ENCODE measurements around the gene ABAT.

The ABAT gene

GRCh38 chr16:8795091-8795490 lies 120.7 kb downstream of the ABAT start:
- ATAC-seq = no peak
- TF ChIP-seq, protein P1, sequence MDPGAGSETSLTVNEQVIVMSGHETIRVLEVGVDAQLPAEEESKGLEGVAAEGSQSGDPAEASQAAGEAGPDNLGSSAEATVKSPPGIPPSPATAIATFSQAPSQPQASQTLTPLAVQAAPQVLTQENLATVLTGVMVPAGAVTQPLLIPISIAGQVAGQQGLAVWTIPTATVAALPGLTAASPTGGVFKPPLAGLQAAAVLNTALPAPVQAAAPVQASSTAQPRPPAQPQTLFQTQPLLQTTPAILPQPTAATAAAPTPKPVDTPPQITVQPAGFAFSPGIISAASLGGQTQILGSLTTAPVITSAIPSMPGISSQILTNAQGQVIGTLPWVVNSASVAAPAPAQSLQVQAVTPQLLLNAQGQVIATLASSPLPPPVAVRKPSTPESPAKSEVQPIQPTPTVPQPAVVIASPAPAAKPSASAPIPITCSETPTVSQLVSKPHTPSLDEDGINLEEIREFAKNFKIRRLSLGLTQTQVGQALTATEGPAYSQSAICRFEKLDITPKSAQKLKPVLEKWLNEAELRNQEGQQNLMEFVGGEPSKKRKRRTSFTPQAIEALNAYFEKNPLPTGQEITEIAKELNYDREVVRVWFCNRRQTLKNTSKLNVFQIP (CRISPR knock-in tag; IDR thresholded peaks at IDR 0.05; ENCODE audit: borderline replicate concordance, low read depth) = no peak
- TF ChIP-seq TCF4 (CRISPR knock-in tag; IDR thresholded peaks at IDR 0.05; ENCODE audit: borderline replicate concordance) (no peak), CSDC2 (CRISPR knock-in tag; IDR thresholded peaks at IDR 0.05) (no peak), BACH2 (CRISPR knock-in tag; IDR thresholded peaks at IDR 0.05; ENCODE audit: borderline replicate concordance) (no peak), ZNF565 (CRISPR knock-in tag; conservative IDR thresholded peaks at IDR 0.05; ENCODE audit: low read depth) (no peak), ZC3H10 (CRISPR knock-in tag; IDR thresholded peaks at IDR 0.05) (no peak), ZFP30 (CRISPR knock-in tag; IDR thresholded peaks at IDR 0.05) (no peak), ISL1 (CRISPR knock-in tag; IDR thresholded peaks at IDR 0.05) (no peak), SNAI2 (CRISPR knock-in tag; IDR thresholded peaks at IDR 0.05) (no peak), TOX (CRISPR knock-in tag; IDR thresholded peaks at IDR 0.05; ENCODE audit: borderline replicate concordance) (no peak), ZNF8 (CRISPR knock-in tag; IDR thresholded peaks at IDR 0.05) (no peak), ZFP3 (CRISPR knock-in tag; IDR thresholded peaks at IDR 0.05) (no peak), RARB (CRISPR knock-in tag; IDR thresholded peaks at IDR 0.05) (no peak)
- TF ChIP-seq, protein P2, sequence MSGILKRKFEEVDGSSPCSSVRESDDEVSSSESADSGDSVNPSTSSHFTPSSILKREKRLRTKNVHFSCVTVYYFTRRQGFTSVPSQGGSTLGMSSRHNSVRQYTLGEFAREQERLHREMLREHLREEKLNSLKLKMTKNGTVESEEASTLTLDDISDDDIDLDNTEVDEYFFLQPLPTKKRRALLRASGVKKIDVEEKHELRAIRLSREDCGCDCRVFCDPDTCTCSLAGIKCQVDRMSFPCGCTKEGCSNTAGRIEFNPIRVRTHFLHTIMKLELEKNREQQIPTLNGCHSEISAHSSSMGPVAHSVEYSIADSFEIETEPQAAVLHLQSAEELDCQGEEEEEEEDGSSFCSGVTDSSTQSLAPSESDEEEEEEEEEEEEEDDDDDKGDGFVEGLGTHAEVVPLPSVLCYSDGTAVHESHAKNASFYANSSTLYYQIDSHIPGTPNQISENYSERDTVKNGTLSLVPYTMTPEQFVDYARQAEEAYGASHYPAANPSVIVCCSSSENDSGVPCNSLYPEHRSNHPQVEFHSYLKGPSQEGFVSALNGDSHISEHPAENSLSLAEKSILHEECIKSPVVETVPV (CRISPR knock-in tag; IDR thresholded peaks at IDR 0.05) = no peak
- TF ChIP-seq, protein P3, sequence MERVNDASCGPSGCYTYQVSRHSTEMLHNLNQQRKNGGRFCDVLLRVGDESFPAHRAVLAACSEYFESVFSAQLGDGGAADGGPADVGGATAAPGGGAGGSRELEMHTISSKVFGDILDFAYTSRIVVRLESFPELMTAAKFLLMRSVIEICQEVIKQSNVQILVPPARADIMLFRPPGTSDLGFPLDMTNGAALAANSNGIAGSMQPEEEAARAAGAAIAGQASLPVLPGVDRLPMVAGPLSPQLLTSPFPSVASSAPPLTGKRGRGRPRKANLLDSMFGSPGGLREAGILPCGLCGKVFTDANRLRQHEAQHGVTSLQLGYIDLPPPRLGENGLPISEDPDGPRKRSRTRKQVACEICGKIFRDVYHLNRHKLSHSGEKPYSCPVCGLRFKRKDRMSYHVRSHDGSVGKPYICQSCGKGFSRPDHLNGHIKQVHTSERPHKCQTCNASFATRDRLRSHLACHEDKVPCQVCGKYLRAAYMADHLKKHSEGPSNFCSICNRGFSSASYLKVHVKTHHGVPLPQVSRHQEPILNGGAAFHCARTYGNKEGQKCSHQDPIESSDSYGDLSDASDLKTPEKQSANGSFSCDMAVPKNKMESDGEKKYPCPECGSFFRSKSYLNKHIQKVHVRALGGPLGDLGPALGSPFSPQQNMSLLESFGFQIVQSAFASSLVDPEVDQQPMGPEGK (CRISPR knock-in tag; IDR thresholded peaks at IDR 0.05; ENCODE audit: borderline replicate concordance) = no peak
- TF ChIP-seq, protein P4, sequence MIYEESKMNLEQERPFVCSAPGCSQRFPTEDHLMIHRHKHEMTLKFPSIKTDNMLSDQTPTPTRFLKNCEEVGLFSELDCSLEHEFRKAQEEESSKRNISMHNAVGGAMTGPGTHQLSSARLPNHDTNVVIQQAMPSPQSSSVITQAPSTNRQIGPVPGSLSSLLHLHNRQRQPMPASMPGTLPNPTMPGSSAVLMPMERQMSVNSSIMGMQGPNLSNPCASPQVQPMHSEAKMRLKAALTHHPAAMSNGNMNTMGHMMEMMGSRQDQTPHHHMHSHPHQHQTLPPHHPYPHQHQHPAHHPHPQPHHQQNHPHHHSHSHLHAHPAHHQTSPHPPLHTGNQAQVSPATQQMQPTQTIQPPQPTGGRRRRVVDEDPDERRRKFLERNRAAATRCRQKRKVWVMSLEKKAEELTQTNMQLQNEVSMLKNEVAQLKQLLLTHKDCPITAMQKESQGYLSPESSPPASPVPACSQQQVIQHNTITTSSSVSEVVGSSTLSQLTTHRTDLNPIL (CRISPR knock-in tag; IDR thresholded peaks at IDR 0.05; ENCODE audit: low read depth) = no peak

GRCh38 chr16:8795818-8796217 lies 121.4 kb downstream of the ABAT start:
- no peak for ATAC-seq
- TF ChIP-seq PPARA (CRISPR knock-in tag; IDR thresholded peaks at IDR 0.05; ENCODE audit: borderline replicate concordance) (no peak), ARNTL (CRISPR knock-in tag; IDR thresholded peaks at IDR 0.05; ENCODE audit: borderline replicate concordance, low read depth) (no peak), ZNF565 (CRISPR knock-in tag; conservative IDR thresholded peaks at IDR 0.05; ENCODE audit: low read depth) (no peak), TOX (CRISPR knock-in tag; IDR thresholded peaks at IDR 0.05; ENCODE audit: borderline replicate concordance) (no peak), GLIS3 (CRISPR knock-in tag; IDR thresholded peaks at IDR 0.05) (no peak), CSDC2 (CRISPR knock-in tag; IDR thresholded peaks at IDR 0.05) (no peak), ZFP30 (CRISPR knock-in tag; IDR thresholded peaks at IDR 0.05) (no peak), OSR1 (CRISPR knock-in tag; IDR thresholded peaks at IDR 0.05) (no peak), RARB (CRISPR knock-in tag; IDR thresholded peaks at IDR 0.05) (no peak), BACH2 (CRISPR knock-in tag; IDR thresholded peaks at IDR 0.05; ENCODE audit: borderline replicate concordance) (no peak)
- TF ChIP-seq, protein P4 (CRISPR knock-in tag; IDR thresholded peaks at IDR 0.05; ENCODE audit: low read depth) = no peak
- TF ChIP-seq, protein P3 (CRISPR knock-in tag; IDR thresholded peaks at IDR 0.05; ENCODE audit: borderline replicate concordance) = no peak
- TF ChIP-seq, protein P2 (CRISPR knock-in tag; IDR thresholded peaks at IDR 0.05) = no peak

All from SK-N-SH treated with all-trans-retinoic acid at 6 μM for 48 hours (cell line).